Upper lobe of right lung (tissue), 1 donor: ENCODE data around the gene CD9. TPM values are rescaled to one million over a fixed set of nuclear protein-coding genes. Genes with fewer than 3 reads are reported as not detected.

ENCODE experiments used
- ATAC-seq: fragments of 200-7000 bp; cut with Tn5 transposase; one replicate; pipeline ENCODE4 v1.9.1; 2020; ENCODE audit warnings: mild to moderate bottlenecking, moderate library complexity
- DNase-seq: peaks from one replicate; pipeline ENCODE4 v3.0.0-alpha.2; 2020
- H3K27ac ChIP-seq: fragments of 200-600 bp; one replicate; pipeline ENCODE4 v1.8.0; 2022
- H3K27me3 ChIP-seq: fragments of 200-600 bp; one replicate; pipeline ENCODE4 v1.8.0; 2022; ENCODE audit warnings: mild to moderate bottlenecking
- H3K36me3 ChIP-seq: fragments of 200-600 bp; one replicate; pipeline ENCODE4 v1.8.0; 2022
- H3K4me1 ChIP-seq: fragments of 200-600 bp; one replicate; pipeline ENCODE4 v1.8.0; 2022
- H3K4me3 ChIP-seq: fragments of 200-600 bp; one replicate; pipeline ENCODE4 v1.8.0; 2022; ENCODE audit warnings: mild to moderate bottlenecking
- H3K9me3 ChIP-seq: fragments of 200-600 bp; one replicate; pipeline ENCODE4 v1.8.0; 2022
- CTCF ChIP-seq: fragments of 200-600 bp; IDR thresholded peaks from one replicate; pipeline ENCODE4 v1.8.0; 2022; ENCODE audit warnings: antibody characterized with exemption
- intact Hi-C: fragments of 100-400 bp; cut with DNase I; formaldehyde crosslinking; loops from one replicate; pipeline ENCODE4 v1.11.0; 2022
- total RNA-seq: library from RNA; stranded (reverse); fragmentation: NEBNext Ultra II Directional; extraction: Animal tissue kit (Norgen Biotek cat#: 25700); gene quantifications from one replicate; pipeline ENCODE4 v1.2.1, GENCODE V29; 2021
- donor health status: DM: no; HTN: yes; CAD: no; lungs with severe emphysema.

Gene CD9
- total RNA-seq, 1 donor from 2014 or later: 445 TPM

GRCh38 chr12:6278439-6279255, 78.4 kb downstream of the CD9 start:
- H3K4me1 ChIP-seq: peaks cover 37% of the 10 kb centered on the region

GRCh38 chr12:6279256-6279628, 79.0 kb downstream of the CD9 start:
- intact Hi-C loops: no loop called here
- ATAC-seq: no peak

More at GRCh38 chr12:6278439-6279255, 78.4 kb downstream of the CD9 start:
- no peaks in the 10 kb centered on the region for H3K27me3 ChIP-seq
- H3K4me3 ChIP-seq: peak overlapping the region; percentile 60
- no peaks in the 10 kb centered on the region for H3K9me3 ChIP-seq
- intact Hi-C loops: no loop called here
- DNase-seq: peak; percentile 96
- peak overlapping the region; percentile 95 for H3K27ac ChIP-seq
- no peaks in the 10 kb centered on the region for H3K36me3 ChIP-seq
- peak; percentile 80 for TF ChIP-seq CTCF
- peak; percentile 93 for ATAC-seq

GRCh38 chr12:6279631-6280030, 79.4 kb downstream of the CD9 start:
- no peaks in the 10 kb centered on the region for H3K27me3 ChIP-seq
- H3K9me3 ChIP-seq: no peaks in the 10 kb centered on the region
- H3K36me3 ChIP-seq: no peaks in the 10 kb centered on the region
- H3K4me1 ChIP-seq: peaks cover 28% of the 10 kb centered on the region
- no peak overlapping the region for H3K4me3 ChIP-seq
- DNase-seq (peak; percentile 62), ATAC-seq (no peak)
- no peak for TF ChIP-seq CTCF
- intact Hi-C loops: loop anchor here (5.0 kb wide), 2 partner anchors 82 to 212 kb away; no protein-coding TSS in a partner anchor
- H3K27ac ChIP-seq: peak overlapping the region; percentile 95

More at GRCh38 chr12:6279256-6279628, 79.0 kb downstream of the CD9 start:
- peak overlapping the region; percentile 60 for H3K4me3 ChIP-seq
- no peaks in the 10 kb centered on the region for H3K27me3 ChIP-seq
- no peaks in the 10 kb centered on the region for H3K36me3 ChIP-seq
- H3K9me3 ChIP-seq: no peaks in the 10 kb centered on the region
- peaks cover 32% of the 10 kb centered on the region for H3K4me1 ChIP-seq
- peak; percentile 60 for DNase-seq
- TF ChIP-seq CTCF: no peak
- H3K27ac ChIP-seq: peak overlapping the region; percentile 95

GRCh38 chr12:6280053-6280469, 79.9 kb downstream of the CD9 start:
- Histone ChIP-seq H3K27me3 (no peaks in the 10 kb centered on the region), H3K4me1 (peaks cover 26% of the 10 kb centered on the region), H3K27ac (peak overlapping the region; percentile 95), H3K9me3 (no peaks in the 10 kb centered on the region), H3K36me3 (no peaks in the 10 kb centered on the region), H3K4me3 (no peak overlapping the region)
- DNase-seq (peak; percentile 79), ATAC-seq (peak; percentile 49)
- no peak for TF ChIP-seq CTCF
- intact Hi-C loops: loop anchor here (5.0 kb wide), 2 partner anchors 83 to 213 kb away; no protein-coding TSS in a partner anchor

- Histone ChIP-seq H3K36me3 (no peaks in the 10 kb centered on the region), H3K27ac (peak overlapping the region; percentile 95), H3K4me3 (no peak overlapping the region), H3K9me3 (no peaks in the 10 kb centered on the region), H3K4me1 (peaks cover 26% of the 10 kb centered on the region), H3K27me3 (no peaks in the 10 kb centered on the region)
- TF ChIP-seq CTCF: no peak
- ATAC-seq (no peak), DNase-seq (peak; percentile 52)
- intact Hi-C loops: loop anchor here (5.0 kb wide), 2 partner anchors 83 to 213 kb away; no protein-coding TSS in a partner anchor
Measured at GRCh38 chr12:6280672-6281071, 80.5 kb downstream of the CD9 start.
